ENCODE results near the gene PPFIBP2. TPM values are rescaled to one million over a fixed set of nuclear protein-coding genes. Genes with fewer than 3 reads are reported as not detected.

Gene PPFIBP2
- total and polyA plus RNA-seq, 10 of the 15 experiments (the other 5 are each of a cell fraction or from before 2014, with no cell fraction given) = 17.3 to 56.3 (median 39.2) TPM

DNA sequence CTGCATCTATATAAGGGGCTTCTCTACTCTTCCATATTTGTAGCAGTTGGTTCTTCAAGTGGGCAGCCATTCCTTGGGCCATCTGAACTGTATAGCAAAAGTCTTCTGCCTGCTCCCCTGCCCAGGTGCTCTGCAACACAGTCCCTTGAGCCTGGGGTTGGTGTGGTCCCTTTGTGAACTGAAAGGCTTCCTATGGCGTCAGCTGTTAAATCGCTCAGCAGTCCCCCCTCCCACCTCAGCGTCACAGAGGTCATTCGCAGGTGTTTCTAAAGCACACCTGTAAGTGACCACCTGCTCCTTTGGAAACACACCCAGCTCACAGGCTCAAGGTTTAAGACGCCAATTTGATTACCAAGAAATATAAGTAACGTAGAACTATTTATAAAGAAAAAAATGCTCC is 122.6 kb downstream of the PPFIBP2 start (continued):
- TF ChIP-seq BCL11A (IDR thresholded peaks at IDR 0.05; ENCODE audit: low read depth, low read length) (no peak), EP300 (IDR thresholded peaks at IDR 0.05; ENCODE audit: borderline replicate concordance in 1 of 2, control insufficient read depth in 1 of 2, low read depth in 2 of 2, low read length in 2 of 2) (no peak), CREM (IDR thresholded peaks at IDR 0.05; ENCODE audit: low read depth) (no peak), PML (IDR thresholded peaks at IDR 0.05; ENCODE audit: low read length) (no peak)

DNA sequence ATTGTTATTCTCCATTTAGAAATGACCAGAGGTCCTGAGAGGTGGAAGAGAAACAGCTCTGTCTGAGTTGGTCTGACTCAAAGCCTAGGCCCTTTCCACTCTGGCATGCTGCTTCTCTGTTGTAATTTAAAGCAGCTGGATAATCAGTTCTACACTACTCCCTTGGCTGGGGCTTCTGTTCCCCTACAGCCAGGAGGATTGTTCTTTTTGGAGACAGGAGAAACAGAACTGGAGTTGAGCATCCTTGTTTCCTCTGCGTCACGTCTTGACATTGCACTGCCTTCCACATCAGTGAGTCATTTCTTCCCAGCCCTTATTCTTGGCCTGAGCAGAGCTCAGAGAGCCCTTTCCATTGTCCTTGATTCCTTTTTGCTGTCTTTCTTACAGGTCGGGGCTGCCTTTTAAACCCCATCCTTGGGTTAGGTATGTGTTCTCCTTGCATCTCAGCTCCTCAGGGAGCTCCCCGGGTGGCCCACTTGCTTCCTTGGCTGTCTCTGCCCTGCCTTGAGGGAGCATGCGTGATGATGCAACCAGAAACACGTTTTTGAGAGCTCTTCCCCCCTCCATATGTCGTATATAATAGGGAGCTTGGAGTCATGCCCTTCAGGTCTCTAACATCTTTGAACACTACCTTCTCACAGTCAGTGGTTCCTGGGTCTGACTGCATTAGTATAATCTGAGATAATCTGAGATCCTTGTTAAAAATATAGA is 123.8 kb downstream of the PPFIBP2 start:
- ChIA-PET RAD21 (ENCODE audit: unreplicated experiment) (no interaction called here), SMC1A (ENCODE audit: uncharacterized antibody, unreplicated experiment) (interaction anchor here (1.0 to 2.1 kb wide), 4 partner anchors 15 to 125 kb away, joined by 3 to 5 read pairs (median 4); no protein-coding TSS in a partner anchor)
- no TSS peak for BruUV-seq (replicated peaks)

More for the DNA sequence above, 123.8 kb downstream of the PPFIBP2 start:
- 89% methylated on average over 7 of the region's 7 CpGs for WGBS (ENCODE audit: insufficient coverage, insufficient replicate concordance, low lambda C conversion rate, missing lambda C conversion rate)
- H3K4me1 ChIP-seq (ENCODE audit: control insufficient read depth, insufficient read depth, low read length) = peaks cover 3% of the 10 kb centered on the region; the same call in 1 of the 2 replicates
- no peaks in the 10 kb centered on the region for H3K27me3 ChIP-seq (replicated peaks in 1 of 2; ENCODE audit: control insufficient read depth in 2 of 2, insufficient read depth in 2 of 2, low read length in 1 of 2)
- no peaks in the 10 kb centered on the region for H3K79me2 ChIP-seq (ENCODE audit: control insufficient read depth, insufficient read depth, low read length)
- peaks cover 19 to 31% of the 10 kb centered on the region in 2 experiments for H3K36me3 ChIP-seq (ENCODE audit: control insufficient read depth in 2 of 2, insufficient read depth in 2 of 2, low read length in 1 of 2)
- ATAC-seq = no peak
- no peak overlapping the region for H2AFZ ChIP-seq (ENCODE audit: control insufficient read depth, low read depth, low read length)
- no peak for TF ChIP-seq NBN (IDR thresholded peaks at IDR 0.05)
- TF ChIP-seq, protein P1, sequence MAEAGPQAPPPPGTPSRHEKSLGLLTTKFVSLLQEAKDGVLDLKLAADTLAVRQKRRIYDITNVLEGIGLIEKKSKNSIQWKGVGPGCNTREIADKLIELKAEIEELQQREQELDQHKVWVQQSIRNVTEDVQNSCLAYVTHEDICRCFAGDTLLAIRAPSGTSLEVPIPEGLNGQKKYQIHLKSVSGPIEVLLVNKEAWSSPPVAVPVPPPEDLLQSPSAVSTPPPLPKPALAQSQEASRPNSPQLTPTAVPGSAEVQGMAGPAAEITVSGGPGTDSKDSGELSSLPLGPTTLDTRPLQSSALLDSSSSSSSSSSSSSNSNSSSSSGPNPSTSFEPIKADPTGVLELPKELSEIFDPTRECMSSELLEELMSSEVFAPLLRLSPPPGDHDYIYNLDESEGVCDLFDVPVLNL (IDR thresholded peaks at IDR 0.05; ENCODE audit: low read depth, low read length) = no peak
- H3K27ac ChIP-seq (ENCODE audit: control insufficient read depth, insufficient read depth) = no peak overlapping the region
- H3K4me2 ChIP-seq (ENCODE audit: control insufficient read depth, insufficient read depth) = no peak overlapping the region
- H3K9me3 ChIP-seq (replicated peaks; ENCODE audit: control insufficient read depth, insufficient read depth, low read length) = no peaks in the 10 kb centered on the region
- no peak for DNase-seq (ENCODE audit: low read depth, low spot score)
- ChIA-PET POLR2A (no interaction called here), CTCF (interaction anchor here (1.3 kb wide), 1 partner anchor 28 kb away, joined by 3 read pairs; no protein-coding TSS in a partner anchor)
- no peak for FAIRE-seq
- intact Hi-C loops (cut with micrococcal nuclease; ENCODE audit: unreplicated experiment) (no loop called here), in situ Hi-C loops (cut with MboI) (no loop called here)
- H3K9ac ChIP-seq (ENCODE audit: control insufficient read depth, insufficient read depth, low read length) = no peak overlapping the region
- H3K4me3 ChIP-seq = no peak overlapping the region
- no peaks in the 10 kb centered on the region; the same call in 1 of the 2 replicates for H4K20me1 ChIP-seq (ENCODE audit: control insufficient read depth, insufficient read depth)

Measured in GM12878 (cell line).